GM04504 (cell line): ENCODE data around the gene IL12RB2.

Experiments
- DNase-seq: peaks from one replicate; pipeline ENCODE4 v3.0.0-alpha.2; 2012; ENCODE audit warnings: low read depth

Gene IL12RB2

GRCh38 chr1:67307251-67308060 is at the start of gene IL12RB2:
TSS of gene IL12RB2 (plus strand) at chr1:67307873. CDS start at chr1:67320369, 12,496 bp downstream.
- DNase-seq: no peak

- DNase-seq: no peak
These were observed 46.0 kb upstream of the IL12RB2 start for GRCh38 chr1:67261680-67262079.

GRCh38 chr1:67262735-67263134 is 44.9 kb upstream of the IL12RB2 start:
- DNase-seq: no peak

GRCh38 chr1:67264152-67264551 is 43.5 kb upstream of the IL12RB2 start:
- no peak for DNase-seq

GRCh38 chr1:67264899-67265298 is 42.8 kb upstream of the IL12RB2 start:
- no peak for DNase-seq

GRCh38 chr1:67269061-67269460 is 38.6 kb upstream of the IL12RB2 start:
- no peak for DNase-seq

GRCh38 chr1:67270541-67270940 is 37.1 kb upstream of the IL12RB2 start:
- DNase-seq: no peak

GRCh38 chr1:67273591-67273990 is 34.1 kb upstream of the IL12RB2 start:
- no peak for DNase-seq

- no peak for DNase-seq
These were observed 32.9 kb upstream of the IL12RB2 start for GRCh38 chr1:67274623-67275325.

GRCh38 chr1:67280696-67281095 is 27.0 kb upstream of the IL12RB2 start:
- no peak for DNase-seq

- DNase-seq: no peak
These were observed 26.4 kb upstream of the IL12RB2 start for GRCh38 chr1:67281244-67281643.

GRCh38 chr1:67285780-67286488 is 21.7 kb upstream of the IL12RB2 start:
- DNase-seq: no peak

- no peak for DNase-seq
These were observed 17.4 kb upstream of the IL12RB2 start for GRCh38 chr1:67290236-67290635.

- no peak for DNase-seq
These were observed 12.6 kb upstream of the IL12RB2 start for GRCh38 chr1:67294836-67295617.

GRCh38 chr1:67298762-67299161 is 8.9 kb upstream of the IL12RB2 start:
- no peak for DNase-seq

- no peak for DNase-seq
These were observed 8.4 kb upstream of the IL12RB2 start for GRCh38 chr1:67299296-67299695.

GRCh38 chr1:67300561-67300960 is 7.1 kb upstream of the IL12RB2 start:
- DNase-seq: no peak

GRCh38 chr1:67304023-67304422 is 3.6 kb upstream of the IL12RB2 start:
- DNase-seq: no peak

- DNase-seq: no peak
These were observed 1.1 kb upstream of the IL12RB2 start for GRCh38 chr1:67306547-67306946.

- no peak for DNase-seq
These were observed 463 bp downstream of the IL12RB2 start for GRCh38 chr1:67308136-67308535.

- DNase-seq: no peak
These were observed 4.9 kb downstream of the IL12RB2 start for GRCh38 chr1:67312615-67313014.
